Breast epithelium (tissue), 4 donors: ENCODE measurements around the gene C11orf52. TPM values are rescaled to one million over a fixed set of nuclear protein-coding genes. Genes with fewer than 3 reads are reported as not detected.
A peak's percentile ranks its signal among the peaks of the same experiment; 100 is the strongest.
"Not testable (repeated sequence)": the region's sequence is repeated elsewhere in the genome, so short reads cannot be mapped to it uniquely, and the experiment has no call there.

Experiments used
- DNase-seq, 2 donors: peaks; one replicate each; pipeline ENCODE4 v3.0.0-alpha.2; 2019; ENCODE audit warnings: low spot score in 2 of 2
- H3K27ac ChIP-seq, 2 donors: fragments of 200-600 bp; sonication (generic) in 1 of 2; one replicate each; pipeline ENCODE4 v1.5.1; 2016 to 2019; ENCODE audit warnings: mild to moderate bottlenecking in 1 of 2
- H3K27me3 ChIP-seq, 2 donors: fragments of 200-600 bp; sonication (generic) in 1 of 2; one replicate each; pipeline versions ENCODE4 v1.5.1 to v1.6.0; 2017 to 2019; ENCODE audit warnings: control low read depth in 1 of 2, mild to moderate bottlenecking in 1 of 2
- H3K36me3 ChIP-seq: fragments of 200-600 bp; one replicate; pipeline ENCODE4 v1.5.1; 2019
- H3K4me1 ChIP-seq, 2 donors: fragments of 200-600 bp; sonication (generic); one replicate each; pipeline ENCODE4 v1.5.1; 2016 to 2019; ENCODE audit warnings: control low read depth in 1 of 2
- H3K4me3 ChIP-seq, 3 donors: fragments of 200-600 bp; sonication (generic); 1 replicate in 2 of 3; 2 replicates in 1 of 3; pipeline ENCODE4 v1.5.1; 2016 to 2019; ENCODE audit warnings: mild to moderate bottlenecking in 3 of 3, moderate library complexity in 2 of 3
- H3K9me3 ChIP-seq, 2 donors: fragments of 200-600 bp; sonication (generic) in 1 of 2; one replicate each; pipeline ENCODE4 v1.5.1; 2016 to 2019; ENCODE audit warnings: control low read depth in 1 of 2
- CTCF ChIP-seq, 3 donors: fragments of 450-650 bp; IDR thresholded peaks; one replicate each; pipeline ENCODE4 v1.5.1; 2016 to 2017; ENCODE audit warnings: antibody characterized with exemption in 3 of 3, mild to moderate bottlenecking in 3 of 3, moderate library complexity in 3 of 3
- POLR2A ChIP-seq: fragments of 450-650 bp; IDR thresholded peaks from one replicate; pipeline ENCODE4 v1.6.1; 2016; ENCODE audit warnings: antibody characterized with exemption, mild to moderate bottlenecking, moderate library complexity
- POLR2AphosphoS5 ChIP-seq, 3 donors: sonication (generic); formaldehyde crosslinking; IDR thresholded peaks; one replicate each; pipeline ENCODE4 v1.6.1; 2017; ENCODE audit warnings: antibody characterized with exemption in 3 of 3
- intact Hi-C: fragments of 100-400 bp; cut with DNase I; formaldehyde crosslinking; loops from one replicate; pipeline ENCODE4 v1.15.1; 2023; ENCODE audit warnings: low total_unique reads
- total RNA-seq, 3 donors: library from RNA; depleted of rRNA; stranded (reverse); fragments of >200 nt; gene quantifications; one replicate each; pipeline ENCODE4 v1.1.0, GENCODE V29; 2016

C11orf52 gene
- total RNA-seq, 3 donors from 2014 or later, result 7.5 to 40.5 (median 19.0) TPM

- Histone ChIP-seq H3K27me3 (no peaks in the 10 kb centered on the region), H3K27ac (peak overlapping the region; percentile 88 to 91), H3K4me3 (peak overlapping the region in 1 of 3 donors; percentile 65), H3K4me1 (peaks cover 0 to 14% of the 10 kb centered on the region in 2 donors), H3K9me3 (no peaks in the 10 kb centered on the region), H3K36me3 (no peaks in the 10 kb centered on the region)
- TF ChIP-seq POLR2A (no peak), POLR2AphosphoS5 (IDR thresholded peaks at IDR 0.05) (no peak), CTCF (IDR thresholded peaks at IDR 0.05) (no peak)
- DNase-seq, result no peak
- intact Hi-C loops, result no loop called here
Observed at GRCh38 chr11:111925953-111926352, 7.2 kb downstream of the C11orf52 start.

- H3K4me3 ChIP-seq, result peak overlapping the region; percentile 39 to 65 (median 44)
Observed at GRCh38 chr11:111926505-111927391, 8.0 kb downstream of the C11orf52 start.

GRCh38 chr11:111930472-111930871 is 11.8 kb downstream of the C11orf52 start:
- no peaks in the 10 kb centered on the region for H3K27me3 ChIP-seq
- H3K4me1 ChIP-seq, result peaks cover under 1 to 6% of the 10 kb centered on the region in 2 donors
- intact Hi-C loops, result no loop called here
- H3K27ac ChIP-seq, result no peak overlapping the region
- no peak overlapping the region for H3K4me3 ChIP-seq
- no peak for DNase-seq
- H3K36me3 ChIP-seq, result no peaks in the 10 kb centered on the region
- H3K9me3 ChIP-seq, result no peaks in the 10 kb centered on the region
- TF ChIP-seq CTCF (IDR thresholded peaks at IDR 0.05) (no peak), POLR2A (no peak), POLR2AphosphoS5 (IDR thresholded peaks at IDR 0.05) (no peak)

More at GRCh38 chr11:111926505-111927391, 8.0 kb downstream of the C11orf52 start:
- peak; percentile 96 to 97 for DNase-seq
- H3K4me1 ChIP-seq, result peaks cover 0 to 14% of the 10 kb centered on the region in 2 donors
- intact Hi-C loops, result no loop called here
- H3K27ac ChIP-seq, result peak overlapping the region; percentile 88 to 91
- H3K9me3 ChIP-seq, result no peaks in the 10 kb centered on the region
- TF ChIP-seq CTCF (IDR thresholded peaks at IDR 0.05), result peak in 2 of 3 donors; percentile 15 to 28
- peak; percentile 68 for TF ChIP-seq POLR2A
- TF ChIP-seq POLR2AphosphoS5 (IDR thresholded peaks at IDR 0.05), result peak; percentile 25 to 36 (median 34)
- H3K36me3 ChIP-seq, result no peaks in the 10 kb centered on the region
- no peaks in the 10 kb centered on the region for H3K27me3 ChIP-seq

- no peak overlapping the region for H3K27ac ChIP-seq
- intact Hi-C loops, result no loop called here
- no peak overlapping the region for H3K4me3 ChIP-seq
- no peaks in the 10 kb centered on the region for H3K27me3 ChIP-seq
- no peaks in the 10 kb centered on the region for H3K9me3 ChIP-seq
- H3K4me1 ChIP-seq, result peaks cover 8 to 13% of the 10 kb centered on the region in 2 donors
- TF ChIP-seq POLR2AphosphoS5 (IDR thresholded peaks at IDR 0.05), result no peak
- TF ChIP-seq POLR2A, result no peak
- no peak for TF ChIP-seq CTCF (IDR thresholded peaks at IDR 0.05)
- no peak for DNase-seq
- H3K36me3 ChIP-seq, result no peaks in the 10 kb centered on the region
Observed at GRCh38 chr11:111932611-111932950, 13.9 kb downstream of the C11orf52 start.

GRCh38 chr11:111933176-111933575 is 14.5 kb downstream of the C11orf52 start:
- H3K27me3 ChIP-seq, H3K36me3 ChIP-seq, H3K9me3 ChIP-seq, intact Hi-C loops, H3K27ac ChIP-seq, DNase-seq, H3K4me3 ChIP-seq: not testable (repeated sequence)
- peaks cover 8 to 16% of the 10 kb centered on the region in 2 donors for H3K4me1 ChIP-seq
